ENCODE results near the gene VAPA.

- TF ChIP-seq, protein P1, sequence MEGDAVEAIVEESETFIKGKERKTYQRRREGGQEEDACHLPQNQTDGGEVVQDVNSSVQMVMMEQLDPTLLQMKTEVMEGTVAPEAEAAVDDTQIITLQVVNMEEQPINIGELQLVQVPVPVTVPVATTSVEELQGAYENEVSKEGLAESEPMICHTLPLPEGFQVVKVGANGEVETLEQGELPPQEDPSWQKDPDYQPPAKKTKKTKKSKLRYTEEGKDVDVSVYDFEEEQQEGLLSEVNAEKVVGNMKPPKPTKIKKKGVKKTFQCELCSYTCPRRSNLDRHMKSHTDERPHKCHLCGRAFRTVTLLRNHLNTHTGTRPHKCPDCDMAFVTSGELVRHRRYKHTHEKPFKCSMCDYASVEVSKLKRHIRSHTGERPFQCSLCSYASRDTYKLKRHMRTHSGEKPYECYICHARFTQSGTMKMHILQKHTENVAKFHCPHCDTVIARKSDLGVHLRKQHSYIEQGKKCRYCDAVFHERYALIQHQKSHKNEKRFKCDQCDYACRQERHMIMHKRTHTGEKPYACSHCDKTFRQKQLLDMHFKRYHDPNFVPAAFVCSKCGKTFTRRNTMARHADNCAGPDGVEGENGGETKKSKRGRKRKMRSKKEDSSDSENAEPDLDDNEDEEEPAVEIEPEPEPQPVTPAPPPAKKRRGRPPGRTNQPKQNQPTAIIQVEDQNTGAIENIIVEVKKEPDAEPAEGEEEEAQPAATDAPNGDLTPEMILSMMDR (IDR thresholded peaks at IDR 0.05): no peak
- TF ChIP-seq POLR2AphosphoS5 (IDR thresholded peaks at IDR 0.05; ENCODE audit: insufficient read depth in 1 of 2, low read depth in 1 of 2): no peak
- TF ChIP-seq POLR2A (IDR thresholded peaks at IDR 0.05): no peak
Observed at GRCh38 chr18:9910661-9911060, 3.2 kb upstream of the VAPA start.

All from vagina (tissue), 2 donors.